ENCODE data around the gene RAB11FIP3. TPM values are rescaled to one million over a fixed set of nuclear protein-coding genes. Genes with fewer than 3 reads are reported as not detected.
A peak's percentile ranks its signal among the peaks of the same experiment; 100 is the strongest.
"Not testable (repeated sequence)": the region's sequence is repeated elsewhere in the genome, so short reads cannot be mapped to it uniquely, and the experiment has no call there.

Gene RAB11FIP3
- total and polyA plus RNA-seq, 2 of the 13 experiments (the other 11 are each of a cell fraction or from before 2014, with no cell fraction given) = 34.3 to 57.6 TPM

DNA sequence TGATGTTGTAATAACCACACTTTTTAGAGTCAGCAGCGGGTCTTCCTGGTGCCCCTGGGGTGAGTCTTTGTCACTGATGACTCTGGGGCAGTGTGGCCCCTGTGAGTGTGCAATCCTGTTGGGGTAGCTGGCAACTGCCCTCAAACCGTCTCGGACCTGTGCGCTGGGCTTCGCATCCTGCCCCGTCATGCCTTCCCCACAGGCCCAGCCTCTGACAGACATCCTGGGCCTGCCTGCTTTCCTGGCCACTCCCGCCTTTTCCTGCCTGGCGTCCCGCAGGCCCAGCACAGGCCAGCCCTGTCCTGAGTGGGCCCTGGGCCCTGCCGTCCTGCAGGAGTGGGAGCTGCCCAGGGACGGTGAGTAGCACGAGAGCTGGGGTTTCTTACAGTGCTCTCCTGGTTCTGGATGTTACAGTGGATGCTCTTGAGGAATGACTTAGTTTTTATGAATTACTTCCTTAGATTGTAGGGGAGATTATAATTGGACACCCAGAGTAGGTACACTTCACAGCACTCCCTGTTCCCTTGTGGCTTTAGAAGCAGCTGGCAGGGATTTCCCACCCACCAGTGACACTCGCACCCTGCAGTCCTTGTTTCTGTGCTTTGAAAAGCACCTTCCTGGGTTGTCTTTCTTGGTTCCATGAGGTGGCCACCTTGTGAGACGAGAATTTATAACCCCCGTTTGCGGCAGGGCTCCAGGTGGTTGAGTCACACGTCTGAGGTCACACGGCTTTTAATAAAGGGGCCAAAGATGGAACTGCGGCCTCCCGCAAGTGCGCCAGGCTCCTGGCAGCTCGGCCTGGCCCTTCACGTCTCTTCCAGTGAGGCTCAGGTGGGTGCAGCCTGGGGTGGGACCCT, 52.1 kb downstream of the RAB11FIP3 start (continued):
- TF ChIP-seq, protein P1, sequence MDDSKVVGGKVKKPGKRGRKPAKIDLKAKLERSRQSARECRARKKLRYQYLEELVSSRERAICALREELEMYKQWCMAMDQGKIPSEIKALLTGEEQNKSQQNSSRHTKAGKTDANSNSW (CRISPR knock-in tag; IDR thresholded peaks at IDR 0.05; ENCODE audit: borderline replicate concordance) = no peak
- TF ChIP-seq TBX3 (IDR thresholded peaks at IDR 0.05; ENCODE audit: borderline replicate concordance) = no peak

DNA sequence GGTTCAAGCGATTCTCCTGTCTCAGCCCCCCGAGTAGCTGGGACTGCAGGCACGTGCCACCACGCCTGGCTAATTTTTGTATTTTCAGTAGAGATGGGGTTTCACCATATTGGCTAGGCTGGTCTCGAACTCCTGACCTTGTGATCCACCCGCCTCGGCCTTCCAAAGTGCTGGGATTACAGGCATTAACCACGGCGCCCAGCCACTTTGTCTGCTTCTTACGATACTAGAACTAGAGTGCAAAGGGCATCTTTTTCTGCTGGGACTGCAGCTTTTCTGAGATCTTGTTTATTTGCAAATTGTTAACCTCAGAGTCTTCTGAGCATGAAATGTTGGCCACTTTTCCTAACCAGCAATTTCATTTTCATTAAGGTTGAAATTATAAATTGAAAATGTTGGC, 52.8 kb downstream of the RAB11FIP3 start:
- FAIRE-seq; H3K27ac ChIP-seq (ENCODE audit: extremely low read length, insufficient read depth, low read length); H3K4me3 ChIP-seq (replicated peaks in 1 of 3; ENCODE audit: insufficient read depth in 1 of 3, low read depth in 2 of 3, low read length in 3 of 3); CTCF ChIA-PET (ENCODE audit: low intra/inter-chr PET ratio, low total read pairs); ATAC-seq; H3K27me3 ChIP-seq (ENCODE audit: control insufficient read depth in 1 of 2, insufficient read depth in 2 of 2, low read length in 2 of 2); H3K4me2 ChIP-seq (ENCODE audit: low read depth, low read length); H3K9me3 ChIP-seq (ENCODE audit: low read length); DNase-seq (ENCODE audit: low spot score); H2AFZ ChIP-seq (ENCODE audit: low read length); in situ Hi-C loops (cut with HindIII; ENCODE audit: extremely low pct_ligation_motif_present, low pct_unique_long_range_greater_than_20kb); BruUV-seq (replicated peaks); H4K20me1 ChIP-seq (ENCODE audit: insufficient read depth, low read length); intact Hi-C loops (cut with micrococcal nuclease; ENCODE audit: unreplicated experiment); H3K9ac ChIP-seq (ENCODE audit: insufficient read depth, low read depth, low read length): not testable (repeated sequence)
- TF ChIP-seq, protein P2, sequence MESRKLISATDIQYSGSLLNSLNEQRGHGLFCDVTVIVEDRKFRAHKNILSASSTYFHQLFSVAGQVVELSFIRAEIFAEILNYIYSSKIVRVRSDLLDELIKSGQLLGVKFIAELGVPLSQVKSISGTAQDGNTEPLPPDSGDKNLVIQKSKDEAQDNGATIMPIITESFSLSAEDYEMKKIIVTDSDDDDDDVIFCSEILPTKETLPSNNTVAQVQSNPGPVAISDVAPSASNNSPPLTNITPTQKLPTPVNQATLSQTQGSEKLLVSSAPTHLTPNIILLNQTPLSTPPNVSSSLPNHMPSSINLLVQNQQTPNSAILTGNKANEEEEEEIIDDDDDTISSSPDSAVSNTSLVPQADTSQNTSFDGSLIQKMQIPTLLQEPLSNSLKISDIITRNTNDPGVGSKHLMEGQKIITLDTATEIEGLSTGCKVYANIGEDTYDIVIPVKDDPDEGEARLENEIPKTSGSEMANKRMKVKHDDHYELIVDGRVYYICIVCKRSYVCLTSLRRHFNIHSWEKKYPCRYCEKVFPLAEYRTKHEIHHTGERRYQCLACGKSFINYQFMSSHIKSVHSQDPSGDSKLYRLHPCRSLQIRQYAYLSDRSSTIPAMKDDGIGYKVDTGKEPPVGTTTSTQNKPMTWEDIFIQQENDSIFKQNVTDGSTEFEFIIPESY (CRISPR knock-in tag; IDR thresholded peaks at IDR 0.05) = peak; percentile 94
- TF ChIP-seq ZBTB38 (CRISPR knock-in tag; IDR thresholded peaks at IDR 0.05) = peak; percentile 84
- TF ChIP-seq ZNF629 (CRISPR knock-in tag; conservative IDR thresholded peaks at IDR 0.05) = 0 out of 2 replicates have a peak, but pooled peaks have one; percentile 22
- peak; percentile 52 for TF ChIP-seq HNF4A (CRISPR knock-in tag; IDR thresholded peaks at IDR 0.05)
- WGBS (ENCODE audit: low lambda C conversion rate) = 83% methylated on average over 10 of the region's 10 CpGs
- Histone ChIP-seq H3K79me2 (ENCODE audit: insufficient read depth, low read length) (peaks cover 30% of the 10 kb centered on the region), H3K4me1 (ENCODE audit: insufficient read depth, low read length) (peaks cover 46% of the 10 kb centered on the region), H3K36me3 (replicated peaks in 1 of 2; ENCODE audit: control insufficient read depth in 1 of 2, insufficient read depth in 2 of 2, low read length in 2 of 2) (peaks cover 5 to 23% of the 10 kb centered on the region in 2 experiments; a peak in 4 of 5 replicates)
- POLR2A ChIA-PET = interaction anchor here (1.2 kb wide), 1 partner anchor 23 kb away, joined by 3 read pairs; no protein-coding TSS in a partner anchor
